ENCODE measurements around the gene PHLDA3. TPM values are rescaled to one million over a fixed set of nuclear protein-coding genes. Genes with fewer than 3 reads are reported as not detected.

Gene PHLDA3
- total and polyA plus RNA-seq, 2 of the 13 experiments (the other 11 are each of a cell fraction or from before 2014, with no cell fraction given) = 16.7 to 33.6 TPM

- no peaks in the 10 kb centered on the region for H3K36me3 ChIP-seq (replicated peaks in 1 of 2; ENCODE audit: control insufficient read depth in 1 of 2, insufficient read depth in 2 of 2, low read length in 2 of 2)
- DNase-seq (ENCODE audit: low spot score) (peak; percentile 22), ATAC-seq (peak; percentile 90), FAIRE-seq (no peak)
- H3K4me2 ChIP-seq (ENCODE audit: low read depth, low read length) = peak overlapping the region; percentile 68
- peak overlapping the region; percentile 4 to 48 (median 31); a peak in 3 of 6 replicates for H3K4me3 ChIP-seq (replicated peaks in 1 of 3; ENCODE audit: insufficient read depth in 1 of 3, low read depth in 2 of 3, low read length in 3 of 3)
- no TSS peak for BruUV-seq (replicated peaks)
- no peaks in the 10 kb centered on the region for H4K20me1 ChIP-seq (ENCODE audit: insufficient read depth, low read length)
- H3K4me1 ChIP-seq (ENCODE audit: insufficient read depth, low read length) = peaks cover 25% of the 10 kb centered on the region
- H3K9ac ChIP-seq (ENCODE audit: insufficient read depth, low read depth, low read length) = peak overlapping the region; percentile 6; the same call in 1 of the 2 replicates
- intact Hi-C loops (cut with micrococcal nuclease; ENCODE audit: unreplicated experiment) = loop anchor here (2.0 kb wide), 1 partner anchor 17 kb away; no protein-coding TSS in a partner anchor
- peaks cover 1 to 14% of the 10 kb centered on the region in 2 experiments; a peak in 2 of 5 replicates for H3K27me3 ChIP-seq (ENCODE audit: control insufficient read depth in 1 of 2, insufficient read depth in 2 of 2, low read length in 2 of 2)
- no peak overlapping the region for H3K27ac ChIP-seq (ENCODE audit: extremely low read length, insufficient read depth, low read length)
- H2AFZ ChIP-seq (ENCODE audit: low read length) = peak overlapping the region; percentile 50
- 2% methylated on average over 5 of the region's 6 CpGs for WGBS (ENCODE audit: low lambda C conversion rate)
- ChIA-PET CTCF (ENCODE audit: low intra/inter-chr PET ratio, low total read pairs) (interaction anchor here (1.5 to 8.4 kb wide), 3 partner anchors 30 to 76 kb away, joined by 12 to 226 read pairs (median 40); no protein-coding TSS in a partner anchor), POLR2A (interaction anchor here (1.1 to 4.7 kb wide), 6 partner anchors 9 to 112 kb away, joined by 3 to 45 read pairs (median 10); partner anchors contain the start of gene PHLDA3)
- H3K79me2 ChIP-seq (ENCODE audit: insufficient read depth, low read length) = no peaks in the 10 kb centered on the region
- no peaks in the 10 kb centered on the region for H3K9me3 ChIP-seq (ENCODE audit: low read length)
- in situ Hi-C loops (cut with HindIII; ENCODE audit: extremely low pct_ligation_motif_present, low pct_unique_long_range_greater_than_20kb) = loop anchor here (5.0 kb wide), 2 partner anchors 35 to 65 kb away; no protein-coding TSS in a partner anchor
- TF ChIP-seq ZNF292 (CRISPR knock-in tag; IDR thresholded peaks at IDR 0.05; ENCODE audit: borderline replicate concordance, low read depth) (0 out of 2 replicates have a peak, but pooled peaks have one; percentile 34), YEATS4 (CRISPR knock-in tag; IDR thresholded peaks at IDR 0.05; ENCODE audit: borderline replicate concordance) (0 out of 2 replicates have a peak, but pooled peaks have one; percentile 32), IKZF4 (CRISPR knock-in tag; IDR thresholded peaks at IDR 0.05; ENCODE audit: borderline replicate concordance, low read depth, not compliant biosample characterization) (no peak), TFDP1 (CRISPR knock-in tag; IDR thresholded peaks at IDR 0.05; ENCODE audit: borderline replicate concordance) (0 out of 2 replicates have a peak, but pooled peaks have one; percentile 15), SAP130 (CRISPR knock-in tag; IDR thresholded peaks at IDR 0.05; ENCODE audit: low read depth) (peak; percentile 37; the same call in 1 of the 2 replicates), BCLAF1 (IDR thresholded peaks at IDR 0.05) (no peak), ZNF383 (CRISPR knock-in tag; IDR thresholded peaks at IDR 0.05; ENCODE audit: borderline replicate concordance) (no peak), KLF12 (CRISPR knock-in tag; IDR thresholded peaks at IDR 0.05; ENCODE audit: borderline replicate concordance) (no peak), ZNF768 (CRISPR knock-in tag; IDR thresholded peaks at IDR 0.05) (peak; percentile 71; the same call in 1 of the 2 replicates), YEATS2 (CRISPR knock-in tag; IDR thresholded peaks at IDR 0.05; ENCODE audit: borderline replicate concordance) (no peak)
- TF ChIP-seq, protein P1, sequence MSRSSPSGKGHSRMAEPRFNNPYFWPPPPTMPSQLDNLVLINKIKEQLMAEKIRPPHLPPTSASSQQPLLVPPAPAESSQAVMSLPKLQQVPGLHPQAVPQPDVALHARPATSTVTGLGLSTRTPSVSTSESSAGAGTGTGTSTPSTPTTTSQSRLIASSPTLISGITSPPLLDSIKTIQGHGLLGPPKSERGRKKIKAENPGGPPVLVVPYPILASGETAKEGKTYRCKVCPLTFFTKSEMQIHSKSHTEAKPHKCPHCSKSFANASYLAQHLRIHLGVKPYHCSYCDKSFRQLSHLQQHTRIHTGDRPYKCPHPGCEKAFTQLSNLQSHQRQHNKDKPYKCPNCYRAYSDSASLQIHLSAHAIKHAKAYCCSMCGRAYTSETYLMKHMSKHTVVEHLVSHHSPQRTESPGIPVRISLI (CRISPR knock-in tag; IDR thresholded peaks at IDR 0.05; ENCODE audit: borderline replicate concordance) = peak; percentile 32; the same call in 1 of the 2 replicates
- TF ChIP-seq, protein P2, sequence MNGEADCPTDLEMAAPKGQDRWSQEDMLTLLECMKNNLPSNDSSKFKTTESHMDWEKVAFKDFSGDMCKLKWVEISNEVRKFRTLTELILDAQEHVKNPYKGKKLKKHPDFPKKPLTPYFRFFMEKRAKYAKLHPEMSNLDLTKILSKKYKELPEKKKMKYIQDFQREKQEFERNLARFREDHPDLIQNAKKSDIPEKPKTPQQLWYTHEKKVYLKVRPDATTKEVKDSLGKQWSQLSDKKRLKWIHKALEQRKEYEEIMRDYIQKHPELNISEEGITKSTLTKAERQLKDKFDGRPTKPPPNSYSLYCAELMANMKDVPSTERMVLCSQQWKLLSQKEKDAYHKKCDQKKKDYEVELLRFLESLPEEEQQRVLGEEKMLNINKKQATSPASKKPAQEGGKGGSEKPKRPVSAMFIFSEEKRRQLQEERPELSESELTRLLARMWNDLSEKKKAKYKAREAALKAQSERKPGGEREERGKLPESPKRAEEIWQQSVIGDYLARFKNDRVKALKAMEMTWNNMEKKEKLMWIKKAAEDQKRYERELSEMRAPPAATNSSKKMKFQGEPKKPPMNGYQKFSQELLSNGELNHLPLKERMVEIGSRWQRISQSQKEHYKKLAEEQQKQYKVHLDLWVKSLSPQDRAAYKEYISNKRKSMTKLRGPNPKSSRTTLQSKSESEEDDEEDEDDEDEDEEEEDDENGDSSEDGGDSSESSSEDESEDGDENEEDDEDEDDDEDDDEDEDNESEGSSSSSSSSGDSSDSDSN (CRISPR knock-in tag; IDR thresholded peaks at IDR 0.05) = peak; percentile 42; the same call in 1 of the 2 replicates
Measured at GRCh38 chr1:201511941-201512539, 43.1 kb upstream of the PHLDA3 start.
